HG02973 (cell line): ENCODE results near the gene OSER1.

Experiments used
- ATAC-seq: cut with Tn5 transposase; IDR thresholded peaks from one replicate; pipeline ENCODE4 v1.9.1; 2021; ENCODE audit warnings: moderate library complexity; ENCODE audit not compliant: unreplicated experiment

The OSER1 gene

GRCh38 chr20:44228465-44229258 lies 18.1 kb upstream of the OSER1 start:
- ATAC-seq, result no peak

GRCh38 chr20:44224637-44225036 lies 14.1 kb upstream of the OSER1 start:
- no peak for ATAC-seq

GRCh38 chr20:44223721-44224120 lies 13.2 kb upstream of the OSER1 start:
- no peak for ATAC-seq

GRCh38 chr20:44222633-44223368 lies 12.2 kb upstream of the OSER1 start:
- no peak for ATAC-seq

GRCh38 chr20:44222027-44222426 lies 11.5 kb upstream of the OSER1 start:
- ATAC-seq, result no peak

- ATAC-seq, result no peak
Observed at GRCh38 chr20:44221368-44221954, 10.9 kb upstream of the OSER1 start.

GRCh38 chr20:44219791-44220190 lies 9.2 kb upstream of the OSER1 start:
- no peak for ATAC-seq

GRCh38 chr20:44219170-44219730 lies 8.7 kb upstream of the OSER1 start:
- ATAC-seq, result no peak

GRCh38 chr20:44218446-44218845 lies 7.9 kb upstream of the OSER1 start:
- ATAC-seq, result no peak

GRCh38 chr20:44217342-44218092 lies 6.9 kb upstream of the OSER1 start:
- no peak for ATAC-seq

GRCh38 chr20:44215125-44215524 lies 4.6 kb upstream of the OSER1 start:
- ATAC-seq, result no peak

GRCh38 chr20:44212792-44213191 lies 2.2 kb upstream of the OSER1 start:
- ATAC-seq, result no peak

- ATAC-seq, result no peak
Observed at GRCh38 chr20:44211177-44212039, 837 bp upstream of the OSER1 start.

GRCh38 chr20:44209686-44210405 lies 725 bp downstream of the OSER1 start:
- ATAC-seq, result no peak

- no peak for ATAC-seq
Observed at GRCh38 chr20:44208770-44209169, 1.8 kb downstream of the OSER1 start.

GRCh38 chr20:44208165-44208564 lies 2.4 kb downstream of the OSER1 start:
- ATAC-seq, result no peak

- no peak for ATAC-seq
Observed at GRCh38 chr20:44207126-44207723, 3.3 kb downstream of the OSER1 start.

- no peak for ATAC-seq
Observed at GRCh38 chr20:44206132-44206531, 4.4 kb downstream of the OSER1 start.

- no peak for ATAC-seq
Observed at GRCh38 chr20:44204832-44205215, 5.7 kb downstream of the OSER1 start.
